DMS53 treated with DMSO at 0.1 percent for 48 hours (cell line): ENCODE data around the gene CIB1.
"Not testable (repeated sequence)": the region's sequence is repeated elsewhere in the genome, so short reads cannot be mapped to it uniquely, and the experiment has no call there.

Source experiments
- DNase-seq: peaks from one replicate; lab custom pipeline; 2025; ENCODE audit not compliant: unreplicated experiment; lab: John Stamatoyannopoulos, UW

CIB1 gene

DNA sequence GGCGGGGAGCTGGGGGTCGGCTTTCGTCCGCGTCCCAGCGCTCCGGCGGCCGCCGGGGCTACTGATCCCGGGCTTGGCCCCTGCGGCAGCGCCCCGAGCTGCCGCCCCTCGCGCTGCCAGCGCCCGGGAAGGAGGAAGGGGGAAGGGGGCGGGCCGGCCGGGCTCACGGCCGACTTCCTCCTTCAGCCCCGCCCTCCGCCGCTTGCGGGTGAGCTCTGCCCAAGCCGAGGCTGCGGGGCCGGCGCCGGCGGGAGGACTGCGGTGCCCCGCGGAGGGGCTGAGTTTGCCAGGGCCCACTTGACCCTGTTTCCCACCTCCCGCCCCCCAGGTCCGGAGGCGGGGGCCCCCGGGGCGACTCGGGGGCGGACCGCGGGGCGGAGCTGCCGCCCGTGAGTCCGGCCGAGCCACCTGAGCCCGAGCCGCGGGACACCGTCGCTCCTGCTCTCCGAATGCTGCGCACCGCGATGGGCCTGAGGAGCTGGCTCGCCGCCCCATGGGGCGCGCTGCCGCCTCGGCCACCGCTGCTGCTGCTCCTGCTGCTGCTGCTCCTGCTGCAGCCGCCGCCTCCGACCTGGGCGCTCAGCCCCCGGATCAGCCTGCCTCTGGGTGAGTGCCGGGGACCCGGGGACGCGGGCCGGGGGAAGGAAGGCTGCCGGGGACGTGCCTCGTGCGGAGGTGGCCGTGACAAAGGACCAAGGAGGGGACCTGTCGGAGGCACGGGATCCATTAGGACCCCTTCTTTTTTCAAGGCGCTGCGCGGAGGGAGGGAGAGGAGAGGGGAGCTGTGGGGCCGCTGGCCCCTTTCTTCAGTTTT is 32.4 kb downstream of the CIB1 start, which contains the start of gene SEMA4B:
TSS of gene SEMA4B (plus strand) at position 201 of the 814 bp plus-strand sequence. CDS start at position 450, 249 bp downstream.
- peak; percentile 42 for DNase-seq

DNA sequence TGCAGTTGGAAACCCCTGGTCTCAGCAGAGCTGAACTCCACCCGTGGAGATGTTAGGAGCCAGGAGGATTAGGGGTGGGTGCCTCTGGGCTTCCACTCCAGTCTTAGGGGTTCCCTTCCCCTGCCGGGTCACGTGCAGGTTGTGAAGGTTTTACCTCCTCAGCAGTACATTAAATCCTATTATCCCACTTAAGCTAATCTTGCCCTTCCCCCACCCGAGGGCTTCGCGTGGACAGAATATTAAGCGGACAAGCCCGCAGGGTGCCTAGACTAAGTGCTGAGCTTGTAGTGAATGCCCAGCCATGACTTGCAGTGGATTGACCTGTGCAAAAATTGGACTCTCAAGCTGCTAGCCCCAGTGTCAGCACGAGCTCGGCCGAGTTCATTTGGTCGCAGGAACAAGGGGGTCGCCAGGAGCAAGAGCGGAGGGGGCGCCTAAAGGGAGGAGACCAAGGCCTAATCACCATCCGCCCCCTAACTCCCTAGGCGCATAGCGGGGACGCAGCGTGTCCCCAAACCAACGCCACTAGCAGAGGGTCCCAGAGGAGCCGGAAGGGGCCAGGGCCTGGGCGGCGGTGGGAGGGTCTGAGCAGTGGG is 33.1 kb downstream of the CIB1 start:
- DNase-seq, result no peak

DNA sequence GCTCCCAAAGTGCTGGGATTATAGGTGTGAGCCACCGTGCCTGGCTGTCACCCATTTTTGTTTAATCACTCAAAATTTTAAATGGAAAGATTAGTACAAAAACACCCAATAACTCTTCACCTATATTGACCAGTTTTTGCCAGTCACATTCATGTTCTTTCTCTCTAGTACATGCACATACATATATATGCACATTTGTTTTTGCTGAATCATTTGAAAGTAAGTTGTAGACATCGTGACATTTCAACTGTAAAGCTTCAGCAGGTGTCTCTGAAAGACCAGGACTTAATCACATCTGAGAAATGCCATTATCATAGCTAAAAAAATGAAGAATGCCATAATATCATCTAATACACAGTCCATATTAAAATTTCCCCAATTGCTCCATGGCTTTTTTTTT is 39.1 kb downstream of the CIB1 start:
- no peak for DNase-seq

DNA sequence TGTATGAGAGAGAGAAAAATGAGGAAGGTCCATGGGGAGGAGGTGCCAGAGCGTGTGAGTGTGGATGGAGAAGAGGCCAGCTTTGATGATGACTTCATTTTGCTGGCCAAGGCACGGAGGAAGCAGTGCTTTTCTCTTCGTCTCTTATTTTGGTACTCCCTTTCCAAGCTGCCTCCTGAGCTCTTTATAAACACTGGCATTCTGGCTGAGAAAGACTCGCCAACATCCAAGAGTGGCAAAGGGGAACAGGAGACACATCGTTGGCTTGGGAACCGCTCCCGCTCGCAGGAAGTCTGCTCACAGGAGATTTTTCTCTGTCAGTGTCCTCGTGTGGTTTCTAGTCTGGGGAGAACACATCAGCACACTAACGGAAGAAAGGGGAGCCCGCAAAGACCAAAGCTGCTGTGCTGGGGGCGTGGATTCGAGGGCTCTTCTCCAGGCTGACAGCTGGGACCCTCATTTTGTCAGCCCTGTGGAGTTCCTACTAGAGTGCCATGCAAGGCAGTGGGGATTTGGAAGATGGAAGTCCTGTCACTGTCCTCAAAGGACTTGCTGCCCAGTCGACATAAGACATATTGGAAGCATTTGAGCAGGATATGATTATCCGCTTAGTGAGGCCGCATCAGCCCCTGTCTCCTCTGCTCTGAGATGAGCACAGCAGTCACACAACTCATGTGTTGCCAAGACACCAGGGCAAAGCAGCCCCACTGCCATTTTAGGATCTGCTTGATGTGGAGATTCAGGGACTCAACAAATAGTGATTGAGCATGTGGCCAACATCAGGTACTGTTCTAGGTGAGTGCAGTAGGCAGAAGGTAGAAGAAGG is 40.6 kb downstream of the CIB1 start:
- DNase-seq, result no peak

DNA sequence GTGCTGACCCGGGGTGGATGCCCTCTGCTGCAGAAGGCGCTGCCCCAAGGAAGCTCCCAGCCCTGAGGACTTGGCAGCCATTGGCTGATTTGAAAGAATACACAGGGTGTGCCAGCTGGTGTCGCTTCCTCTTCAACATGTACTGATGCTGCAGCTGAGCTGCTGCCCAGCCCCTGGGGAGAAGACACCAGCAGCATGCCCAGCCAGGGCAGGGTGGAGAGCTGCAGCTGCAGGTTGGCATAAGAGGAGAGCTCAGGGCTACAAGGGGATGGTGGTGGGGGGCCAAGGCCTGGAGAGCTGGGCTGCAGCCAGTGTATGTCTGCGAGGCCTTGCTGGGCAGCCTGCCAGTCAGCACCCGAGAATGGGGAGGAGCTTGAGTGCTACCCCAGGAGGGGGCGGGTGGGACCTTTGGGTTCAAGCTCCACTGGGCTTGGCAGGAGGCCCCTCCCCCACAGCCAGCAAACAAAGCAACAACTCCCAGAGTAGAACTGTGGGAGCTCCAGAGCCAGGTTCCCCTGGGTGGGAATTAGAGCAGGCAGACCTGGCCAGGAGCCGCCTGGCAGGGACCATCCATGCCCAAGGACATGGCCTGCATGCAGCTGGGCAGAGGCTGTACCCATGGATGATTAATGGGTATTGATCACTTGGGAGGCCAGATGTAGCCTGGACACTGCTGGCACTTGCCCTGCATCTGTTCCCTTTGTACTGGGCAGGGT is 41.8 kb downstream of the CIB1 start:
- DNase-seq, result peak; percentile 26

DNA sequence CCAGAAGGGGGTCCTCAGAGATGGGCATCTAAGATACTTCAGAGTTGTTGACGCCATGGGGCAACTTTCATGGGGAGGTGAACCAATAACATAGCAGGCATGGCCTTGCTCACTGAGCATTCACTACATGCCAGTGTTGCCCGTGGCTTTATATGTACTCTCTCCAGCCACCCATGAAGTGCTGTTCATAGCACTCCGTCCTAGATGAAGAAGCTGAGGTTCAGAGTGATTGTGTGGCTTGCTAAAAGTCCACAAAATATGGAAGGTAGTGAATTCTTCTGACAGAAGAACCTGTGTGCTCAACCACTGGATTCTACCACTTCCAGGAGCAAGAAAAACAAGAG is 42.4 kb downstream of the CIB1 start:
- DNase-seq, result peak; percentile 4

DNA sequence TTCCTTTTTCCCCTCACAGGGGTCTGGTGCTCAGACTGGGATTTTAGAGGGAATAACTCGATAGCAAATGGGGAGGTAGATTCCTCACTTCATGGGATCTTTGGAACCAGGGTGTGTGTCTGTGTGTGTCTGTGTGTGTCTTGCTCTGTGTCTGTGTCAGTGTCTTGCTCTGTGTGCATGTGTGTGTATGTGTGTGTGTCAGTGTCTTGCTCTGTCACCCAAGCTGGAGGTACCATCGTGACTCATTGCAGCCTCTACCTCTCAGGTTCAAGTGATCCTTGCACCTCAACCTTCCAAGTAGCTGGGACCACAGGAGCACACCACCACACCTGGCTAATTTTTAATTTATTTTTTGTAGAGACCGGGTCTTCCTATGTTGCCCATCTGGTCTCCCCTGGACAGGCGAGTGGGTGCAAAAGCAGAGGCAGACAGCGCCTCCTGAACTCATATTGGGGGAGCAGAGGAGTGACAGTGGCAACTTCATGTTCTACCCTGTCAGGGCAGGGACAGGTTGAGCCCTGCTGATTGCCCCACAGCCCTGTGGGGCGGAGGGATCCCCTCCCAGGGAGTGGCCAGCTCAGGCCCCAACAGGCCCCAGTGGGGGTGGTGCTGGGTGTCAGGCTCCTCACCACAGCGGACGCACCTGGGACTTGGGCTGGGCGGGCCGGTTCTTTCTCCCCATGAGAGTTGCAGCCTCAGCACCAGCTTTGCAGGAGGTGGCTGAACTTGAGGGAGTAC is 43.0 kb downstream of the CIB1 start:
- DNase-seq, result no peak

DNA sequence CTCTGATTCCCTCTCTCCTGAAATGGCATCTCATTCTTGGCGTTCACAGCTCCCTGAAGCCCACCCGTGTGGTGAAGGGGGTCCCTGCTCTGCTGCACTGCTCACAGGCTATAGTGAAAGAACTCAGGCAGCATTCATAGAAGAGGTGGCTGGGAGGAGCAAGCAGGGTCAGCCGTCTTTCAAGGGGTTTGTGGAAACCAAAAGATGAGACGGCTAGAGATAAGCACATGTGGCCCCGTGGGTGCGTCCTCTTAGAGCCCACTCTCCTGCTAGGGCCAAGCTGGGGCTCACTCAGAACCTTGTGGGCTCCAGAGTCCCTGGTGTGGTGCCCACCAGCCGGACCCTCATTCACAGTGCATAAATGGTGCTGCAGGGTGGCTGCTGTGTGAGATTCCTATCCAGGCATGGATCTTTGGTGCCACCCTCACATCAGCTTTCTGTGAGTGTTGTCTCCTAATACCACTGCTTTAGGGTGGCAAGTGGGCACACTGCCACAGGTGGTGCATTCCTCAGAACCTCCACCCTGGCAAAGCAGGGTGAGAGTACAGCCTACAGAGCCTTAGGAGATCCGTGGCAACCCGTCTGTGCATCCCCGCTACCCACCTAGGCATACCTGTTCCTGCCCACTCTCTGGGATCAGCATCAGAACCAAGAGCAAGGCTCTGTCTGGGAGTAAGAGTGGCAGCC is 43.8 kb downstream of the CIB1 start:
- DNase-seq, result no peak

DNA sequence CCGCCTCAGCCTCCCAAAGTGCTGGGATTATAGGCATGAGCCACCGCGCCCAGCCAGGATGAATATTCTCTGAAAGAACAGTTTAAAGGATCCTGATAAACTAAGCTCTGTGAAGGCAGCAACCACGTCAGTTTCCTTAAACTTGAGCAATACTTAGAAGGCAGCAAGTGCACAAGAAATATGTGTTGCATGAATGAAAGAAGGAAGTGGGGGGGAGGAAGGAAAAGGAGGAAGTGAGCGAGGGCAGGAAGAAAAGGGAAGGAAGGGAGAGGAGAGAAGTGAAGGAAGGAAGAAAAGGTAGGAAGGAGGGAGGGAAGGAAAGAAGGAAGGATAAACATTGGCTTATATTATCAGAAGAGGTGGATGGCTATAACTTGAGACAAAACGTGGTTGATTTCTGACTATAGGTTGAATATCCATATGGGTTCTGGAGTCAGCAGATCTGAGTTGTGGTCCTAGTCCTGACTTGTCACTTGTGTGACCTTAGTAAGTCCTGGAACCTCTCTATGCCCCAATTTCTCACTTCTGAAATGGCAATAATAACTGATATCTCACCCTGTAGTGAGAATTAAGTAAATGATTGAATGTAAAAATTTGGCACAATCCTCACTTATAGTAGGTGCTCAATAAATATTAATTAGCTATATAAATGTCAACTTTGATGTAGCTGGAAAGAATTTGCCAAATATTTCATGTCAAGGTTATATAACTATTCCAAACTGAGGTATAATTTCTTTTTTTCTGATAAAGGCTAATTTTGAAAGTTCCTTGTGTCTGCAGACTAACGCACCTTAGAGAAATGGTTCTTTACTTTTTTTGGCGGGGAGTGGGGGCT is 44.6 kb downstream of the CIB1 start:
- DNase-seq, result no peak

DNA sequence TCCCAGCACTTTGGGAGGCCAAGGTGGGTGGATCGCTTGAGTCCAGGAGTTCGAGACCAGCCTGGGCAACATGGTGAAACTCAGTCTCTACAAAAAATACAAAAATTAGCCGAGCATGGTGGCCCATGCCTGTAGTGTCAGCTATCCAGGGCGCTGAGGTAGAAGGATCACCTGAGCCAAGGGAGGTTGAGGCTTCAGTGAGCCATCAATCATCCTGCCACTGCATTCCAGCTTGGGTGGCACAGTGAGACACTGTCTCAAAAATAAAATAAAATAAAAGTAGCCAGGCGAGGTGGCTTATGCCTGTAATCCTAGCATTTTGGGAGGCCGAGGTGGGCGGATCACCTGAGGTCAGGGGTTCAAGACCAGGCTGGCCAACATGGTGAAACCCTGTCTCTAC is 45.7 kb downstream of the CIB1 start:
- DNase-seq, result not testable (repeated sequence)

DNA sequence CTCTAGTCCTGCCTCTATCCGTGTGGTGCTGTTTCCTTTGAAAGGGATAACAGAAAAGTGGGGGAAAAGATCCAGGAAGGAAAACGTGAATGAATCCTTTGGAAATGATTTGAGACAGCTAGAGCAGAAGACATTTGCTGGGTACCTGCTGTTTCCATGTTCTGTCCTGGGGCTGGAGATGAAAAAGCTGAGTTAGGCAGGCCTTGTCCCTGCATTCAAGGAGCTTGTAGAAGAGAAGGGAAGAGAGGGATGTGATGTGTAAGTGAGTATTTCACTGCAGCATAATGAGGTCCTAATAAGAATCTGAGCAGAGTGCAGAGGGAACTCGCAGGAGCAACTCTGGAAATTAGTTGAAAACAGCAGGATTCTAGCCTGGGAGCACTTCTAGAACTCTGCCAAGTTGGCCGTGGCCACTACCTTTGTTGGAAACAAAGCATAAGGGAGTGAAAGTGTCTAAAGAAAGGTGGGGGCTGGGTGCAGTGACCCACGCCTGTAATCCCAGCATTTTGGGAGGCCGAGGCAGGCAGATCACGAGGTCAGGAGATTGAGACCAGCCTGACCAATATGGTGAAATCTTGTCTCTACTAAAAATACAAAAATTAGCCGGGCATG is 46.4 kb downstream of the CIB1 start:
- no peak for DNase-seq

DNA sequence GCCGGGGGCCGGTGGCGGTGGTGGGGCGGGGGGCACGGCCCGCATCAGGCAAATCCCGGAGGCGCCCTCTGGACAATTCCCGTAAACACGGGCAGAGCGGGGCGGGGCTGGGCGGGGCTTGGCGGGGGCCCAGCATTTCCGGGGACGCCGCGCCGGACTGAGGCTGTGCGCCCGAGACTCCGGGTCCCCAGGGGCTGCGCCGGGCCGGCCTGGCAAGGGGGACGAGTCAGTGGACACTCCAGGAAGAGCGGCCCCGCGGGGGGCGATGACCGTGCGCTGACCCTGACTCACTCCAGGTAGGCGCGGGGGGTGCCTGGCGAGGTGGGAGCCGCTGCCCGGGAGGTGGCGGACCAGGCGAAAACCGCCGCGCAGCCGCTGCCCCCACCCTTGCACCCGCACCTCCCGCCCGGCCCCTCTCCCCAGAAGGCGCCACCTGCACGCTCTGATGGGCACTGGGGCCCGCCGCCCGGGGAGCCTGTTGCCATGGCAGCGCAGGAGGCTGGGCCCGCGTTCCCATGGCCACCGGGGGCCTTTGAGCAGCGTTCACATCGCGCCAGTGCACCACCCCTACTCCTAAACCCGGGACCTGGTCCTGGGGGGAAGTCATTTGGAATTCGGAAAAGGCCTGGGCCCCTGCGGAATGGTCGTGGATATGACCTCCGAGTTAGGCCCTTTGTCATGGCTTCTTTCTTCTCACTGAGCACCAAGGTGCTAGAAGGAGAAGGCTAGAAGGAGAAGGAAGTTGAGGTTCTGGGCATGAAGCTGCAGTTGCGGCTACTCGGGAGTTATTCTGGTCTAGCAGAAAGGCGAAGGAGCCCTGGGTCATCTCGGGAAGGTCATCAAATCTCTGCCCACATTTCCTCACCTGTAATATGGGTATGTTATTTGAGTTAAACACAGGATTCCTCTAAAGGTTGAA is 48.7 kb downstream of the CIB1 start:
- DNase-seq, result peak; percentile 39

DNA sequence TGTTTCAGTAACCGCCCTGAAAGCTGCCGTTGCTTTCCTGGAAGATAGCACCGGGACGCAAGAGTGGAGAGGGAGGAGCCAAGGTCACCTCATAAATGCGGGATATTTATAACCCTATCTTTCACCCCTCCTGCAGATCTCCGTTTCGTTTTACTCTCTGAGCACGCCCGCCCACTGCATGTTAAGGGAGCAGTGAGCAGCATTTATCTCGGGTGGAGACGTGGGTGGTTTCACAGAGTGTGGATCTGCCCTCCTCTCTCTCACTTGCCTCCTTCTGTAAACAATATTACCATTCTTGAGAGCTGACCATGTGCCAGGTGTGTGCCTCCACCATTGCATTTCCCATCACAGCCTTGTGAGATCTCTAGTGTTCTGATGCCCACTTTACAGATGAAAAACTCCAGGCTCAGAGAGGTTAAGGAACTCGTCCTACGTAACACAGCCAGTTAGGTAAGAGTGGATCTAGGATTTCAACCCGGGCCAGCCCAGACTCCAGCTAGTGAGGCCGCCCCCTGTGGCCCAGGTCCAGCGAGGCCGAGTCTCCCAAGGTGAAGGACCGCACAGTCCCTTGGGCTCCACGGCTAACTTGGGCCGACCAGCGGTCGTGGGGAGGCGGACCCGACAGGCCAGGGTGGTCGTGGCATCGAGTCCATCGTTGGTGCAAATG is 49.5 kb downstream of the CIB1 start:
- DNase-seq, result peak; percentile 71

DNA sequence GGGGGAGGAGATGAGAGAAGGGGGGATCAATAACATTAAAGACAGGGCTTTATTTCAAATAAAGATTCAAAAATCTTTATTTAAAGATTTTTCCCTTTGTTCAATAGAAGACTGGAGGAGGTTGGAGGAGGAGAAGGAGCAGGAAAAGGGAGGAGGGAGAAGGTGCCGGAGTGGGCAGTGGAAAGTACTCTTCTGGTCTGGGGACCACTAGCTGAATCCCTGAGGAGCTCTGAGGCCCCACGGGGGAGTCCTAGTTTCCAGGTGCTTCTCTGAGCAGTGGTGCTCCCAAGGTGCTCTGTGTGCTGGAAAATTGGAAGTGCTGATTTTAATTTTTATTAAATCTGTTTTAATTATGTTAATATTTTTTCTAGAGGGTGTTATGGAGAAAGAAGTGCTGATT is 52.0 kb downstream of the CIB1 start:
- DNase-seq, result no peak
